HCT116 (cell line): ENCODE measurements around the gene C17orf100. TPM values are rescaled to one million over a fixed set of nuclear protein-coding genes. Genes with fewer than 3 reads are reported as not detected.
A peak's percentile ranks its signal among the peaks of the same experiment; 100 is the strongest.

Experiments used
- ATAC-seq: fragments of 200-7000 bp; cut with Tn5 transposase; 2 replicates; pipeline ENCODE4 v1.9.1; 2020; ENCODE audit warnings: mild to moderate bottlenecking, moderate library complexity
- BruUV-seq: library from RNA; stranded (reverse); fragments of 400-500 nt; replicated peaks from 2 replicates; lab custom pipeline; 2021; lab: Mats Ljungman, UMichigan
- CTCF ChIA-PET: fragments of 300-600 bp; sonication (Branson Sonifier 250); formaldehyde crosslinking; loops from one replicate; lab custom pipeline; 2021; ENCODE audit warnings: antibody characterized with exemption; lab: Charles Lee
- POLR2A ChIA-PET: fragments of 300-600, 350-600 bp; sonication (Branson Sonifier 250); formaldehyde crosslinking; loops from one replicate; lab custom pipeline; 2021; ENCODE audit warnings: antibody characterized with exemption; lab: Charles Lee
- RAD21 ChIA-PET, 2 experiments: fragments of 300-600 bp; sonication (Branson Sonifier 250); formaldehyde crosslinking; loops; one replicate each; lab custom pipeline; 2023; ENCODE audit warnings: low total read pairs in 2 of 2; ENCODE audit not compliant: uncharacterized antibody in 2 of 2, unreplicated experiment in 2 of 2, low non-redundant PET in 1 of 2; lab: Charles Lee
- DNase-seq: peaks from one replicate; pipeline ENCODE4 v3.0.0-alpha.2; 2010; ENCODE audit warnings: low read depth, low spot score
- H2AFZ ChIP-seq: fragments of 200-600 bp; shearing (Covaris generic), sonication (generic); 2 replicates; pipeline ENCODE4 v1.6.1; 2017; ENCODE audit warnings: low read depth, mixed run types, mixed read lengths, antibody characterized with exemption, low read length; ENCODE audit not compliant: poor library complexity, severe bottlenecking
- H3K27ac ChIP-seq: 2 replicates; pipeline ENCODE4 v1.5.1; 2012; ENCODE audit warnings: low read depth, low read length
- H3K27me3 ChIP-seq: fragments of 200-600 bp; sonication (generic); 2 replicates; pipeline ENCODE4 v1.6.1; 2016; ENCODE audit warnings: mixed run types, low read length, mixed read lengths; ENCODE audit not compliant: insufficient read depth
- H3K36me3 ChIP-seq, 2 experiments: fragments of 200-500 bp in 1 of 2; fragments of 200-600 bp in 1 of 2; sonication (Bioruptor generic) in 1 of 2; sonication (generic) in 1 of 2; 2 replicates each; pipeline versions ENCODE4 v1.5.1 to v1.6.1; 2014 to 2016; ENCODE audit warnings: low read length in 2 of 2, inconsistent platforms in 1 of 2, mixed read lengths in 1 of 2, mixed run types in 1 of 2; ENCODE audit not compliant: insufficient read depth in 2 of 2, control insufficient read depth in 1 of 2
- H3K4me1 ChIP-seq, 2 experiments: fragments of 200-600 bp in 1 of 2; sonication (generic) in 1 of 2; 2 replicates each; pipeline versions ENCODE4 v1.5.1 to v1.6.1; 2012 to 2017; ENCODE audit warnings: low read length in 2 of 2, inconsistent platforms in 1 of 2, mild to moderate bottlenecking in 1 of 2, mixed read lengths in 1 of 2, mixed run types in 1 of 2, moderate library complexity in 1 of 2; ENCODE audit not compliant: insufficient read depth in 2 of 2, control insufficient read depth in 1 of 2
- H3K4me2 ChIP-seq: fragments of 200-600 bp; sonication (generic); 2 replicates; pipeline ENCODE4 v1.6.1; 2017; ENCODE audit warnings: mixed run types, low read length, mixed read lengths
- H3K4me3 ChIP-seq, 2 experiments: fragments of 200-600 bp in 1 of 2; sonication (generic) in 1 of 2; replicated peaks in 1 of 2; 2 replicates each; pipeline ENCODE4 v1.5.1; 2011 to 2016; ENCODE audit warnings: low read length in 2 of 2, control low read depth in 1 of 2, low read depth in 1 of 2, mild to moderate bottlenecking in 1 of 2, mixed read lengths in 1 of 2, mixed run types in 1 of 2
- H3K79me2 ChIP-seq: fragments of 200-600 bp; sonication (generic); 2 replicates; pipeline ENCODE4 v1.6.1; 2017; ENCODE audit warnings: mild to moderate bottlenecking, mixed run types, low read length, moderate library complexity, mixed read lengths; ENCODE audit not compliant: insufficient read depth
- H3K9ac ChIP-seq: fragments of 200-600 bp; sonication (generic); 2 replicates; pipeline ENCODE4 v1.6.1; 2016; ENCODE audit warnings: low read length, mixed read lengths
- H3K9me2 ChIP-seq: fragments of 200-600 bp; sonication (generic), shearing (Covaris generic); 2 replicates; pipeline ENCODE4 v1.6.1; 2017; ENCODE audit warnings: mixed run types, mild to moderate bottlenecking, moderate library complexity; ENCODE audit not compliant: insufficient read depth
- H3K9me3 ChIP-seq, 2 experiments: fragments of 200-500 bp in 1 of 2; fragments of 200-600 bp in 1 of 2; sonication (Bioruptor generic) in 1 of 2; sonication (generic) in 1 of 2; 2 replicates each; pipeline ENCODE4 v1.6.1; 2014 to 2017; ENCODE audit warnings: low read length in 2 of 2, mixed read lengths in 2 of 2, inconsistent platforms in 1 of 2, low read depth in 1 of 2, mild to moderate bottlenecking in 1 of 2, mixed run types in 1 of 2, moderate library complexity in 1 of 2; ENCODE audit not compliant: control insufficient read depth in 1 of 2, insufficient read depth in 1 of 2
- H4K20me1 ChIP-seq: fragments of 200-600 bp; sonication (generic), shearing (Covaris generic); 2 replicates; pipeline ENCODE4 v1.6.1; 2017; ENCODE audit warnings: mixed run types, mild to moderate bottlenecking, moderate library complexity; ENCODE audit not compliant: insufficient read depth
- EGR1 ChIP-seq: IDR thresholded peaks from 2 replicates; pipeline ENCODE4 v1.6.1; 2012; ENCODE audit warnings: low read depth
- EZH2 ChIP-seq: fragments of 200-600 bp; sonication (generic); IDR thresholded peaks from 2 replicates; pipeline ENCODE4 v1.6.1; 2017; ENCODE audit warnings: antibody characterized with exemption, mixed run types
- EZH2phosphoT487 ChIP-seq: fragments of 200-600 bp; IDR thresholded peaks from 2 replicates; pipeline ENCODE4 v1.6.1; 2018; ENCODE audit warnings: antibody characterized with exemption, borderline replicate concordance
- JUND ChIP-seq: IDR thresholded peaks from 2 replicates; pipeline ENCODE4 v1.6.1; 2012
- POLR2AphosphoS5 ChIP-seq: IDR thresholded peaks from 2 replicates; pipeline ENCODE4 v1.6.1; 2011; ENCODE audit warnings: mild to moderate bottlenecking, low read depth, low read length, moderate library complexity
- RAD21 ChIP-seq: IDR thresholded peaks from 2 replicates; pipeline ENCODE4 v1.6.1; 2012; ENCODE audit warnings: low read depth, mild to moderate bottlenecking
- SP1 ChIP-seq: IDR thresholded peaks from 2 replicates; pipeline ENCODE4 v1.6.1; 2012; ENCODE audit warnings: low read depth
- SRF ChIP-seq: IDR thresholded peaks from 2 replicates; pipeline ENCODE4 v1.6.1; 2012; ENCODE audit warnings: low read depth
- TCF7L2 ChIP-seq: IDR thresholded peaks from 2 replicates; pipeline ENCODE4 v1.7.0; 2011; ENCODE audit warnings: borderline replicate concordance, inconsistent platforms; ENCODE audit not compliant: insufficient read depth, insufficient read length; ENCODE audit errors: extremely low read depth
- YY1 ChIP-seq: IDR thresholded peaks from 2 replicates; pipeline ENCODE4 v1.6.1; 2011; ENCODE audit warnings: low read length, low read depth, moderate library complexity, mild to moderate bottlenecking; ENCODE audit not compliant: insufficient replicate concordance; ENCODE audit errors: extremely low read depth
- intact Hi-C: fragments of 100-400 bp; cut with micrococcal nuclease; formaldehyde crosslinking; loops from 2 replicates; pipeline ENCODE4 v1.10.0; 2022
- total RNA-seq: library from RNA; stranded (reverse); gene quantifications from one replicate; pipeline ENCODE4 v1.2.1, GENCODE V29; 2021; ENCODE audit not compliant: unreplicated experiment
- TF ChIP-seq, protein P1 (sequence below): IDR thresholded peaks from 2 replicates; pipeline ENCODE4 v1.6.1; 2012
- TF ChIP-seq, protein P2 (sequence below): IDR thresholded peaks from 2 replicates; pipeline ENCODE4 v1.6.1; 2012; ENCODE audit warnings: low read depth
- TF ChIP-seq, protein P3 (sequence below): IDR thresholded peaks from 2 replicates; pipeline ENCODE4 v1.6.1; 2011; ENCODE audit warnings: mild to moderate bottlenecking, low read length, moderate library complexity; ENCODE audit not compliant: insufficient replicate concordance; ENCODE audit errors: extremely low read depth

Gene C17orf100
- total RNA-seq, 1 experiment from 2014 or later, result 0.76 TPM

DNA sequence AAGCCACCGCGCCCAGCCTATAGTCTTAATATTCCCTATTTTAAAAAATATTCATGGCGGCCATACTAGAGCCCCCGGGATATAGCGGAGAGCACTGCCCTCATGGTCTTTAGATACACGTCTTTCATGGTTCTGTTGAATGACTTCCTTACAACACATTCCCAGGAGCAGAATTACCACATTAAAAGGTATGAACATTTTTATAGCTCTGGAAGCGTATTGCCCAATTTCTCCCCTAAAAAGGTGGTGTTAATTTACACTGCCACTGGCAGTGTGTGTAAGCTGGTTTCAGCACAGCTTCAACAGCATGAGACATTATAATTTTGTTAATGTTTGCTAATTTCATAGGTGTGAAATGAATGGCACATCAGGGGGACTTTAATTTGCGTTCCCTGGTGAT lies 19.0 kb downstream of the C17orf100 start:
- ATAC-seq (no peak), DNase-seq (no peak)
- Histone ChIP-seq H2AFZ (no peak overlapping the region), H3K4me2 (peak overlapping the region; percentile 80), H3K9ac (0 out of 2 replicates have a peak overlapping the region, but pooled peaks have one; percentile 1), H3K4me1 (peaks cover 19 to 47% of the 10 kb centered on the region in 2 experiments), H3K27ac (no peak overlapping the region), H4K20me1 (no peaks in the 10 kb centered on the region), H3K4me3 (no peak overlapping the region), H3K79me2 (no peaks in the 10 kb centered on the region), H3K27me3 (no peaks in the 10 kb centered on the region), H3K9me2 (no peaks in the 10 kb centered on the region), H3K9me3 (no peaks in the 10 kb centered on the region), H3K36me3 (no peaks in the 10 kb centered on the region)
- BruUV-seq, result no TSS peak
- RAD21 ChIA-PET, result interaction anchor here in 1 of 2 experiments (0.6 kb wide), 1 partner anchor 141 kb away, joined by 3 read pairs; no protein-coding TSS in a partner anchor
- CTCF ChIA-PET, result interaction anchor here (1.4 to 3.1 kb wide), 4 partner anchors 31 to 334 kb away, joined by 4 to 17 read pairs (median 12); no protein-coding TSS in a partner anchor
- intact Hi-C loops, result no loop called here
- POLR2A ChIA-PET, result interaction anchor here (2.6 kb wide), 1 partner anchor 173 kb away, joined by 8 read pairs; no protein-coding TSS in a partner anchor
- TF ChIP-seq, protein P1, sequence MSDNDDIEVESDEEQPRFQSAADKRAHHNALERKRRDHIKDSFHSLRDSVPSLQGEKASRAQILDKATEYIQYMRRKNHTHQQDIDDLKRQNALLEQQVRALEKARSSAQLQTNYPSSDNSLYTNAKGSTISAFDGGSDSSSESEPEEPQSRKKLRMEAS, result no peak
- TF ChIP-seq EZH2phosphoT487 (no peak), EGR1 (no peak), SRF (no peak), EZH2 (no peak), TCF7L2 (no peak), POLR2AphosphoS5 (no peak), RAD21 (no peak), SP1 (no peak), YY1 (no peak), JUND (no peak)
- TF ChIP-seq, protein P2, sequence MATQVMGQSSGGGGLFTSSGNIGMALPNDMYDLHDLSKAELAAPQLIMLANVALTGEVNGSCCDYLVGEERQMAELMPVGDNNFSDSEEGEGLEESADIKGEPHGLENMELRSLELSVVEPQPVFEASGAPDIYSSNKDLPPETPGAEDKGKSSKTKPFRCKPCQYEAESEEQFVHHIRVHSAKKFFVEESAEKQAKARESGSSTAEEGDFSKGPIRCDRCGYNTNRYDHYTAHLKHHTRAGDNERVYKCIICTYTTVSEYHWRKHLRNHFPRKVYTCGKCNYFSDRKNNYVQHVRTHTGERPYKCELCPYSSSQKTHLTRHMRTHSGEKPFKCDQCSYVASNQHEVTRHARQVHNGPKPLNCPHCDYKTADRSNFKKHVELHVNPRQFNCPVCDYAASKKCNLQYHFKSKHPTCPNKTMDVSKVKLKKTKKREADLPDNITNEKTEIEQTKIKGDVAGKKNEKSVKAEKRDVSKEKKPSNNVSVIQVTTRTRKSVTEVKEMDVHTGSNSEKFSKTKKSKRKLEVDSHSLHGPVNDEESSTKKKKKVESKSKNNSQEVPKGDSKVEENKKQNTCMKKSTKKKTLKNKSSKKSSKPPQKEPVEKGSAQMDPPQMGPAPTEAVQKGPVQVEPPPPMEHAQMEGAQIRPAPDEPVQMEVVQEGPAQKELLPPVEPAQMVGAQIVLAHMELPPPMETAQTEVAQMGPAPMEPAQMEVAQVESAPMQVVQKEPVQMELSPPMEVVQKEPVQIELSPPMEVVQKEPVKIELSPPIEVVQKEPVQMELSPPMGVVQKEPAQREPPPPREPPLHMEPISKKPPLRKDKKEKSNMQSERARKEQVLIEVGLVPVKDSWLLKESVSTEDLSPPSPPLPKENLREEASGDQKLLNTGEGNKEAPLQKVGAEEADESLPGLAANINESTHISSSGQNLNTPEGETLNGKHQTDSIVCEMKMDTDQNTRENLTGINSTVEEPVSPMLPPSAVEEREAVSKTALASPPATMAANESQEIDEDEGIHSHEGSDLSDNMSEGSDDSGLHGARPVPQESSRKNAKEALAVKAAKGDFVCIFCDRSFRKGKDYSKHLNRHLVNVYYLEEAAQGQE, result no peak
- TF ChIP-seq, protein P3, sequence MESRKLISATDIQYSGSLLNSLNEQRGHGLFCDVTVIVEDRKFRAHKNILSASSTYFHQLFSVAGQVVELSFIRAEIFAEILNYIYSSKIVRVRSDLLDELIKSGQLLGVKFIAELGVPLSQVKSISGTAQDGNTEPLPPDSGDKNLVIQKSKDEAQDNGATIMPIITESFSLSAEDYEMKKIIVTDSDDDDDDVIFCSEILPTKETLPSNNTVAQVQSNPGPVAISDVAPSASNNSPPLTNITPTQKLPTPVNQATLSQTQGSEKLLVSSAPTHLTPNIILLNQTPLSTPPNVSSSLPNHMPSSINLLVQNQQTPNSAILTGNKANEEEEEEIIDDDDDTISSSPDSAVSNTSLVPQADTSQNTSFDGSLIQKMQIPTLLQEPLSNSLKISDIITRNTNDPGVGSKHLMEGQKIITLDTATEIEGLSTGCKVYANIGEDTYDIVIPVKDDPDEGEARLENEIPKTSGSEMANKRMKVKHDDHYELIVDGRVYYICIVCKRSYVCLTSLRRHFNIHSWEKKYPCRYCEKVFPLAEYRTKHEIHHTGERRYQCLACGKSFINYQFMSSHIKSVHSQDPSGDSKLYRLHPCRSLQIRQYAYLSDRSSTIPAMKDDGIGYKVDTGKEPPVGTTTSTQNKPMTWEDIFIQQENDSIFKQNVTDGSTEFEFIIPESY, result no peak
